A549 (cell line): ENCODE data around the gene USP32. TPM values are rescaled to one million over a fixed set of nuclear protein-coding genes. Genes with fewer than 3 reads are reported as not detected.
"Not testable (repeated sequence)": the region's sequence is repeated elsewhere in the genome, so short reads cannot be mapped to it uniquely, and the experiment has no call there.

ENCODE experiments used
- ATAC-seq, 2 experiments: fragments of 200-7000 bp in 1 of 2; fragments of >200 bp in 1 of 2; cut with Nextera tagmentation in 1 of 2; cut with Tn5 transposase in 1 of 2; 3 replicates each; pipeline versions ENCODE4 v1.8.0 to v1.9.1; 2018 to 2020; ENCODE audit warnings: mild to moderate bottlenecking in 1 of 2, moderate library complexity in 1 of 2
- CTCF ChIA-PET: fragments of 300-600 bp; sonication (Branson Sonifier 250); formaldehyde crosslinking; extraction: SDS; loops from one replicate; lab custom pipeline; 2021; ENCODE audit warnings: antibody characterized with exemption, inconsistent platforms; lab: Yijun Ruan, JAX
- POLR2A ChIA-PET: fragments of 350-600 bp; formaldehyde crosslinking; extraction: SDS; loops from one replicate; lab custom pipeline; 2021; ENCODE audit warnings: antibody characterized with exemption, inconsistent platforms; lab: Yijun Ruan, JAX
- DNase-seq, 2 experiments: peaks; one replicate each; pipeline versions ENCODE4 v3.0.0 to v3.0.0-alpha.2; 2011 to 2016; ENCODE audit warnings: low read depth in 1 of 2, low spot score in 1 of 2
- FAIRE-seq: peaks from 2 replicates; lab custom pipeline; 2011; peaks lifted over from hg19 to GRCh38; lab: Jason Lieb, UNC
- H3K27ac ChIP-seq, 2 experiments: fragments of >200 bp; sonication (Bioruptor Twin); formaldehyde crosslinking; 3 replicates each; pipeline ENCODE4 v1.5.1; 2016 to 2017
- H3K4me1 ChIP-seq: fragments of >200 bp; sonication (Bioruptor Twin); formaldehyde crosslinking; 3 replicates; pipeline ENCODE4 v1.6.1; 2016
- H3K4me2 ChIP-seq: fragments of >200 bp; sonication (Bioruptor Twin); formaldehyde crosslinking; 3 replicates; pipeline ENCODE4 v1.6.1; 2016
- H3K4me3 ChIP-seq: fragments of >200 bp; sonication (Bioruptor Twin); formaldehyde crosslinking; 3 replicates; pipeline ENCODE4 v1.5.1; 2016
- H3K9me3 ChIP-seq: fragments of >200 bp; sonication (Bioruptor Twin); formaldehyde crosslinking; 3 replicates; pipeline ENCODE4 v1.6.1; 2016
- BHLHE40 ChIP-seq: IDR thresholded peaks from 2 replicates; pipeline ENCODE4 v1.6.1; 2012; ENCODE audit warnings: low read depth, low read length, inconsistent platforms
- CBX8 ChIP-seq: fragments of 200-600 bp; sonication (generic); IDR thresholded peaks from 2 replicates; pipeline ENCODE4 v1.6.1; 2016
- CHD2 ChIP-seq: fragments of 150-350 bp; IDR thresholded peaks from 2 replicates; pipeline ENCODE4 v1.6.1; 2014; ENCODE audit warnings: low read length; ENCODE audit not compliant: partially characterized antibody
- EHF ChIP-seq: fragments of 250-450 bp; sonication (Bioruptor Pico); IDR thresholded peaks from 2 replicates; pipeline ENCODE4 v1.5.0; 2020; ENCODE audit warnings: mild to moderate bottlenecking
- EHMT2 ChIP-seq: fragments of 200-600 bp; sonication (generic); IDR thresholded peaks from 2 replicates; pipeline ENCODE4 v1.6.1; 2016; ENCODE audit warnings: antibody characterized with exemption, low read depth, mild to moderate bottlenecking, moderate library complexity
- EP300 ChIP-seq, 2 experiments: fragments of >200 bp; sonication (Bioruptor Twin); formaldehyde crosslinking; IDR thresholded peaks; 2 replicates in 1 of 2; 3 replicates in 1 of 2; pipeline ENCODE4 v1.6.1; 2016 to 2017
- ESRRA ChIP-seq: fragments of 150-350 bp; IDR thresholded peaks from 2 replicates; pipeline ENCODE4 v1.6.1; 2014; ENCODE audit warnings: mild to moderate bottlenecking, low read length, borderline replicate concordance
- FOSB ChIP-seq: fragments of 250-450 bp; sonication (Bioruptor Pico); IDR thresholded peaks from 2 replicates; pipeline ENCODE4 v1.5.0; 2020; ENCODE audit warnings: mild to moderate bottlenecking, moderate library complexity
- HDAC2 ChIP-seq: fragments of 200-600 bp; sonication (generic); IDR thresholded peaks from 2 replicates; pipeline ENCODE4 v1.6.1; 2016
- HES2 ChIP-seq: fragments of >200 bp; sonication (Bioruptor Twin); formaldehyde crosslinking; IDR thresholded peaks from 2 replicates; pipeline ENCODE4 v1.6.1; 2016
- MAFK ChIP-seq: fragments of 450-650 bp; IDR thresholded peaks from 2 replicates; pipeline ENCODE4 v1.6.1; 2014; ENCODE audit not compliant: partially characterized antibody
- NFE2L2 ChIP-seq: fragments of 150-350 bp; conservative IDR thresholded peaks from 2 replicates; pipeline ENCODE4 v1.6.1; 2014; ENCODE audit warnings: low read length
- NPAS2 ChIP-seq: fragments of 250-450 bp; sonication (Bioruptor Pico); IDR thresholded peaks from 2 replicates; pipeline ENCODE4 v1.8.0; 2022; ENCODE audit warnings: mild to moderate bottlenecking, moderate library complexity, borderline replicate concordance
- PBX3 ChIP-seq: IDR thresholded peaks from 2 replicates; pipeline ENCODE4 v1.6.1; 2012
- RAD21 ChIP-seq, 2 experiments: fragments of >200 bp in 1 of 2; sonication (Bioruptor Twin) in 1 of 2; formaldehyde crosslinking in 1 of 2; IDR thresholded peaks in 1 of 2; conservative IDR thresholded peaks in 1 of 2; 2 replicates in 1 of 2; 3 replicates in 1 of 2; pipeline ENCODE4 v1.6.1; 2012 to 2018; ENCODE audit warnings: inconsistent platforms in 1 of 2
- RCOR1 ChIP-seq: fragments of 150-350 bp; IDR thresholded peaks from 2 replicates; pipeline ENCODE4 v1.6.1; 2014; ENCODE audit warnings: antibody characterized with exemption, low read length, low read depth
- USF2 ChIP-seq: fragments of 450-650 bp; IDR thresholded peaks from 2 replicates; pipeline ENCODE4 v1.6.1; 2014; ENCODE audit warnings: antibody characterized with exemption
- WGBS: methylation state at CpG from one replicate; pipeline ENCODE4 v1.1.6; 2017; ENCODE audit errors: missing lambda C conversion rate; 5-methylcytosine and 5-hydroxymethylcytosine counted together
- polyA plus RNA-seq, 4 experiments: library from polyadenylated mRNA; depleted of rRNA in 3 of 4; stranded (reverse); fragments of >200 nt; fragmentation: RNase III in 1 of 4; extraction: RNeasy Plus Mini Kit Qiagen cat#74134 plus additional on column Dnase treatment in 1 of 4; gene quantifications; 2 replicates in 3 of 4; 3 replicates in 1 of 4; pipeline ENCODE4 v1.2.3, GENCODE V29; 2011 to 2017
- TF ChIP-seq, protein P1 (sequence below): fragments of >200 bp; sonication (Bioruptor Twin); formaldehyde crosslinking; IDR thresholded peaks from 3 replicates; pipeline ENCODE4 v1.5.1; 2016
- TF ChIP-seq, protein P2 (sequence below): IDR thresholded peaks from 2 replicates; pipeline ENCODE4 v1.6.1; 2012; ENCODE audit warnings: low read depth, borderline replicate concordance
- TF ChIP-seq, protein P3 (sequence below): IDR thresholded peaks from 2 replicates; pipeline ENCODE4 v1.6.1; 2012

The USP32 gene
- polyA plus RNA-seq, 2 of the 4 experiments (the other 2 are of a cell fraction), result 35.4 to 52.2 TPM

DNA sequence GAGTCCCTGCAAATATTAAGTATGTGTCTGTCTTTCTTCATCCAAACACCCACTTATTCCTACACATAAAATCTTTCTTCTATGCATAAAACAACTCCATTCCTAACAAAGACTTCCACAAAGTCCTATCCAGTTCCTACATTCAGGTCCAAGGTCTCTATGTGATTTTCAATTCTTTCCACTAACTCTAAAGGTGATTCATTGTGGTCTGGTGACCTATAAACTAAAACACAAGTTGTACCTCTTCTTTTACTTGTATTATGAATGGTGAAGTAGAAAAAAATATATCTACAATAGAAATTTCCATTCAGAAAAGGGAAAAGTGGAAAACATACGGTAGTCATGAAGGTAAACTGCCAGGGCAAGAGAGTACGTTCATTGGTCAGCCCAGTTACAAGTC lies 56.6 kb downstream of the USP32 start (continued):
- TF ChIP-seq HES2, result no peak
- TF ChIP-seq RCOR1, result no peak

- no peaks in the 10 kb centered on the region for H3K4me1 ChIP-seq
- POLR2A ChIA-PET, result no interaction called here
- no peak overlapping the region for H3K27ac ChIP-seq
- CTCF ChIA-PET, result no interaction called here
- ATAC-seq, result no peak
- no peak for DNase-seq
- WGBS, result 93% methylated on average over 2 of the region's 2 CpGs
- H3K4me2 ChIP-seq, result no peak overlapping the region
- TF ChIP-seq EHMT2, result no peak
- TF ChIP-seq, protein P1, sequence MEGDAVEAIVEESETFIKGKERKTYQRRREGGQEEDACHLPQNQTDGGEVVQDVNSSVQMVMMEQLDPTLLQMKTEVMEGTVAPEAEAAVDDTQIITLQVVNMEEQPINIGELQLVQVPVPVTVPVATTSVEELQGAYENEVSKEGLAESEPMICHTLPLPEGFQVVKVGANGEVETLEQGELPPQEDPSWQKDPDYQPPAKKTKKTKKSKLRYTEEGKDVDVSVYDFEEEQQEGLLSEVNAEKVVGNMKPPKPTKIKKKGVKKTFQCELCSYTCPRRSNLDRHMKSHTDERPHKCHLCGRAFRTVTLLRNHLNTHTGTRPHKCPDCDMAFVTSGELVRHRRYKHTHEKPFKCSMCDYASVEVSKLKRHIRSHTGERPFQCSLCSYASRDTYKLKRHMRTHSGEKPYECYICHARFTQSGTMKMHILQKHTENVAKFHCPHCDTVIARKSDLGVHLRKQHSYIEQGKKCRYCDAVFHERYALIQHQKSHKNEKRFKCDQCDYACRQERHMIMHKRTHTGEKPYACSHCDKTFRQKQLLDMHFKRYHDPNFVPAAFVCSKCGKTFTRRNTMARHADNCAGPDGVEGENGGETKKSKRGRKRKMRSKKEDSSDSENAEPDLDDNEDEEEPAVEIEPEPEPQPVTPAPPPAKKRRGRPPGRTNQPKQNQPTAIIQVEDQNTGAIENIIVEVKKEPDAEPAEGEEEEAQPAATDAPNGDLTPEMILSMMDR, result no peak
- no peak for TF ChIP-seq BHLHE40
- TF ChIP-seq NFE2L2, result no peak
- TF ChIP-seq PBX3, result no peak
- no peak for TF ChIP-seq FOSB (CRISPR knock-in tag)
- TF ChIP-seq EP300 (IDR thresholded peaks at IDR 0.05), result no peak
- TF ChIP-seq, all 56 proteins: peak for 0
- Histone ChIP-seq H3K4me3 (no peak overlapping the region), H3K9me3 (no peaks in the 10 kb centered on the region)
- FAIRE-seq, result no peak
These were observed 58.3 kb downstream of the USP32 start for GRCh38 chr17:60333628-60334031.

GRCh38 chr17:60333072-60333471 lies 58.9 kb downstream of the USP32 start:
- POLR2A ChIA-PET, DNase-seq, FAIRE-seq, H3K4me1 ChIP-seq, H3K4me3 ChIP-seq, H3K9me3 ChIP-seq, ATAC-seq, H3K4me2 ChIP-seq, H3K27ac ChIP-seq, CTCF ChIA-PET: not testable (repeated sequence)
- WGBS, result 93% methylated on average over 2 of the region's 2 CpGs

DNA sequence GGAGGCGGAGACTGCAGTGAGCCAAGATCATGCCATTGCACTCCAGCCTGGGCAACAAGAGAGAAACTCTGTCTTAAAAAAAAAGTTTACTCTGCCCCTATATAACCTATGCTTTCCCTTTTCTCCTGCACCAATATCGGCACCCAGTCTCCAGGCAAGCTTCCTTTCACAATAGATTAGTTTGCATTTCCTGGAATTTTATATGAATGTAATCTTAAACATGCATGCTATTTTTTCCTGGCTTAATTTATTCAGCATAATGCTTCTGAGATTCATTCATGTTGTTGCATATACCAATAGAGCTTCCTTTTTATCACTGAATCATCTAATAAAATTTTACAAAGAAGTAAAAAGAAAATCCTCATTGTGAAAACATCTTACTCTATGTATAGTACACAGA lies 59.4 kb downstream of the USP32 start:
- CTCF ChIA-PET, result no interaction called here
- POLR2A ChIA-PET, result no interaction called here
- WGBS, result 92% methylated on average over 2 of the region's 2 CpGs
- no peak for DNase-seq
- TF ChIP-seq CBX8 (no peak), HDAC2 (no peak), NPAS2 (no peak), CHD2 (no peak), EHF (CRISPR knock-in tag) (no peak), USF2 (no peak), MAFK (no peak), RAD21 (conservative IDR thresholded peaks at IDR 0.05 in 1 of 2, IDR thresholded peaks at IDR 0.05 in 1 of 2) (no peak), ESRRA (no peak)
- TF ChIP-seq, protein P2, sequence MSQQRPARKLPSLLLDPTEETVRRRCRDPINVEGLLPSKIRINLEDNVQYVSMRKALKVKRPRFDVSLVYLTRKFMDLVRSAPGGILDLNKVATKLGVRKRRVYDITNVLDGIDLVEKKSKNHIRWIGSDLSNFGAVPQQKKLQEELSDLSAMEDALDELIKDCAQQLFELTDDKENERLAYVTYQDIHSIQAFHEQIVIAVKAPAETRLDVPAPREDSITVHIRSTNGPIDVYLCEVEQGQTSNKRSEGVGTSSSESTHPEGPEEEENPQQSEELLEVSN, result no peak
- TF ChIP-seq, protein P3, sequence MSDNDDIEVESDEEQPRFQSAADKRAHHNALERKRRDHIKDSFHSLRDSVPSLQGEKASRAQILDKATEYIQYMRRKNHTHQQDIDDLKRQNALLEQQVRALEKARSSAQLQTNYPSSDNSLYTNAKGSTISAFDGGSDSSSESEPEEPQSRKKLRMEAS, result no peak
- ATAC-seq, result no peak
- Histone ChIP-seq H3K27ac (no peak overlapping the region), H3K9me3 (no peaks in the 10 kb centered on the region), H3K4me2 (no peak overlapping the region), H3K4me3 (no peak overlapping the region), H3K4me1 (no peaks in the 10 kb centered on the region)
- no peak for FAIRE-seq
